ENCODE results near the gene ILRUN.
A peak's percentile ranks its signal among the peaks of the same experiment; 100 is the strongest.

Gene ILRUN

DNA sequence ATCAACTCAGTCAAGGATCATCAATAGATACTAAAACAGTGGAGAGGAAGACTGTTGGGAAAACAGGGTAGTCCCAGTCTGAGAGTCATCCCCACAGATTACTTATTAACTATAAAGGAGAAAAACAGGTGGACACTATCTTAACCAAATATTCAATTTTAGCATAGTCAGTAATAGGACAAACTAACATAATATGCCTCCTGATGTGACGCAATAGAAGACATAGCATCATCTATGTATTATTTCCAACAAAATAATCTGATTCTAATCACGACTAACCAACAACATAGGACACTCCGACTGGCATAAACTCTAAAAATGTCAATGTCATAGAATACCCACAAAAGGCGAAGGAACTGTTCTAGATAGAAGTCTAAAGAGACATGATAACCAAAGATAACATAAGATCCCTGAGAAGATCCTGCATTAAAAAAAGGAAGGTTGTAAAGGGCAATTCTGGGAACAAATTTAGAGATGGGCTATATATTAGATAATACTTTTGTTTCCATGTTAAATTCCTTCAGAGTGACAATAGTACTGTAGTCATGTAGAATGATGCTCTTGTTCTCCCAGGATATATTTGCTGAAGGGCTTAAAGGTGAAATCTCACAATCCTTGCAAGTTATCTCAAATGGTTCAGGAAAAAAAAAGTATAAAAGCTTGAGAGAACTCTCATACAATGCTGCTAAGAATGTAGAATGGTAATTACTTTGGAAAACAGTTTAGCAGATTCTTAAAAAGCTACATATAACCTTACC is 28.9 kb downstream of the ILRUN start:
- no peak overlapping the region for H3K4me2 ChIP-seq
- H2AFZ ChIP-seq (ENCODE audit: low read depth): no peak overlapping the region
- no peaks in the 10 kb centered on the region for H3K27me3 ChIP-seq (ENCODE audit: insufficient read depth, low read depth)
- TF ChIP-seq, protein P1, sequence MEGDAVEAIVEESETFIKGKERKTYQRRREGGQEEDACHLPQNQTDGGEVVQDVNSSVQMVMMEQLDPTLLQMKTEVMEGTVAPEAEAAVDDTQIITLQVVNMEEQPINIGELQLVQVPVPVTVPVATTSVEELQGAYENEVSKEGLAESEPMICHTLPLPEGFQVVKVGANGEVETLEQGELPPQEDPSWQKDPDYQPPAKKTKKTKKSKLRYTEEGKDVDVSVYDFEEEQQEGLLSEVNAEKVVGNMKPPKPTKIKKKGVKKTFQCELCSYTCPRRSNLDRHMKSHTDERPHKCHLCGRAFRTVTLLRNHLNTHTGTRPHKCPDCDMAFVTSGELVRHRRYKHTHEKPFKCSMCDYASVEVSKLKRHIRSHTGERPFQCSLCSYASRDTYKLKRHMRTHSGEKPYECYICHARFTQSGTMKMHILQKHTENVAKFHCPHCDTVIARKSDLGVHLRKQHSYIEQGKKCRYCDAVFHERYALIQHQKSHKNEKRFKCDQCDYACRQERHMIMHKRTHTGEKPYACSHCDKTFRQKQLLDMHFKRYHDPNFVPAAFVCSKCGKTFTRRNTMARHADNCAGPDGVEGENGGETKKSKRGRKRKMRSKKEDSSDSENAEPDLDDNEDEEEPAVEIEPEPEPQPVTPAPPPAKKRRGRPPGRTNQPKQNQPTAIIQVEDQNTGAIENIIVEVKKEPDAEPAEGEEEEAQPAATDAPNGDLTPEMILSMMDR (conservative IDR thresholded peaks at IDR 0.05; ENCODE audit: low read depth, low read length): no peak
- H3K4me3 ChIP-seq (IDR thresholded peaks at IDR 0.05; ENCODE audit: insufficient read depth, low read depth, low read length): no peak overlapping the region
- H3K27ac ChIP-seq: no peak overlapping the region
- no peaks in the 10 kb centered on the region for H4K20me1 ChIP-seq (ENCODE audit: insufficient read depth)
- no peaks in the 10 kb centered on the region for H3K36me3 ChIP-seq (ENCODE audit: insufficient read depth)
- H3K79me2 ChIP-seq (ENCODE audit: insufficient read depth, low read depth): peaks cover 95% of the 10 kb centered on the region
- peaks cover 59% of the 10 kb centered on the region for H3K4me1 ChIP-seq (ENCODE audit: low read depth, poor library complexity, severe bottlenecking)
- H3K9ac ChIP-seq: no peak overlapping the region

DNA sequence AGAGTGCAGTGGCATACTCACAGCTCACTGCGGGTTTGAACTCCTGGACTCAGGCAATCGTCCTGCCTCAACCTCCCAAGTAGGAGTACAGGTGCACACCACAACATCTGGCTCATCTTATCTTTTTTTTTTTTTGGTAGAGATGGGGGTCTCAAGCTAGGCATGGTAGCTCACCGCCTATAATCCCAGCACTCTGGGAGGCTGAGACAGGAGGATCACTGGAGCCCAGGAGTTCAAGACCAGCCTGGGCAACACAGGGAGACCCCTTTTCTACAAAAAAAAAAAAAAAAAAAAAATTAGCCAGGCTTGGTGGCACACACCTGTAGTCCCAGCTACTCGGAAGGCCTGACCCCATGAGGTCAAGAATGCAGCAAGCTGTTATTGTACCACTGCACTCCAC is 31.5 kb downstream of the ILRUN start:
- Histone ChIP-seq H3K27ac (peak overlapping the region; percentile 53; the same call in 1 of the 2 replicates), H4K20me1 (ENCODE audit: insufficient read depth) (no peaks in the 10 kb centered on the region), H3K79me2 (ENCODE audit: insufficient read depth, low read depth) (peaks cover 91% of the 10 kb centered on the region), H3K36me3 (ENCODE audit: insufficient read depth) (no peaks in the 10 kb centered on the region), H2AFZ (ENCODE audit: low read depth) (no peak overlapping the region), H3K4me1 (ENCODE audit: low read depth, poor library complexity, severe bottlenecking) (peaks cover 51% of the 10 kb centered on the region), H3K27me3 (ENCODE audit: insufficient read depth, low read depth) (no peaks in the 10 kb centered on the region), H3K4me2 (0 out of 2 replicates have a peak overlapping the region, but pooled peaks have one; percentile 44), H3K4me3 (IDR thresholded peaks at IDR 0.05; ENCODE audit: insufficient read depth, low read depth, low read length) (no peak overlapping the region), H3K9ac (no peak overlapping the region; the same call in 1 of the 2 replicates)
- TF ChIP-seq, protein P1 (conservative IDR thresholded peaks at IDR 0.05; ENCODE audit: low read depth, low read length): no peak

DNA sequence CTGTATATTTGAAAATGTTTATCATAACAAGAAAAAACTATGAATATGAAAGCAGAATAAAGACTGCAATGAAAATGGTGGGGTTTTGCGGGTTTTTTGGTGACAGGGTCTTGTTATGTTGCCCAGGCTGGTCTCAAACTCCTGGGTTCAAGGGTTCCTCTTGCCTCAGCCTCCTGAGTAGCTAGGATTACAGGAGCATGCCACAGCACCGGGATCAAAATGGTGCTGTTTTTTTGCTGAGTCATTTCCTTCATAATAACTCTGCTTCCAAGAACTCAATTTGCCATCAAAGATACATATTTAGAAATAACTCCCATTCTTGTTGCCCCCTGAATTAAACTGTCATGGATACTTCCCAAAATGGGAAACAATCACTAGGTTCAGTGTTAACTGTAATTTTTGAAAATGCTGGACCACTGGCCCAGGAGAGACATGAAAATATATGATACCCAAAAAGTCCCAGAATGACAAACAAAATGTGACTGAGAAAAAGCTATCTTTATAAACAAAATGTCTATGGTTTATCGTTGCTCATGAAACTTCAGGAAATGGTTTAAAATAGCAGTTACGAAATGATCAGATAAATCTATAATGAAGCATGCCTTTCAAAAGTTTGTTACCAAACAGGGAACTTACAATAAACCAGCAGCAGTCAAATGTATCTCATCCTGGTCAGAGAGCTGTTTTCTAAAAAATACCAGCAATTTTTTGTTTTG is 32.2 kb downstream of the ILRUN start:
- TF ChIP-seq, protein P1 (conservative IDR thresholded peaks at IDR 0.05; ENCODE audit: low read depth, low read length): no peak
- Histone ChIP-seq H4K20me1 (ENCODE audit: insufficient read depth) (no peaks in the 10 kb centered on the region), H3K36me3 (ENCODE audit: insufficient read depth) (no peaks in the 10 kb centered on the region), H3K4me1 (ENCODE audit: low read depth, poor library complexity, severe bottlenecking) (peaks cover 57% of the 10 kb centered on the region), H3K4me3 (IDR thresholded peaks at IDR 0.05; ENCODE audit: insufficient read depth, low read depth, low read length) (no peak overlapping the region), H2AFZ (ENCODE audit: low read depth) (no peak overlapping the region), H3K9ac (peak overlapping the region; percentile 32; the same call in 1 of the 2 replicates), H3K27me3 (ENCODE audit: insufficient read depth, low read depth) (no peaks in the 10 kb centered on the region), H3K79me2 (ENCODE audit: insufficient read depth, low read depth) (peaks cover 91% of the 10 kb centered on the region), H3K27ac (peak overlapping the region; percentile 53), H3K4me2 (peak overlapping the region; percentile 44; the same call in 1 of the 2 replicates)

DNA sequence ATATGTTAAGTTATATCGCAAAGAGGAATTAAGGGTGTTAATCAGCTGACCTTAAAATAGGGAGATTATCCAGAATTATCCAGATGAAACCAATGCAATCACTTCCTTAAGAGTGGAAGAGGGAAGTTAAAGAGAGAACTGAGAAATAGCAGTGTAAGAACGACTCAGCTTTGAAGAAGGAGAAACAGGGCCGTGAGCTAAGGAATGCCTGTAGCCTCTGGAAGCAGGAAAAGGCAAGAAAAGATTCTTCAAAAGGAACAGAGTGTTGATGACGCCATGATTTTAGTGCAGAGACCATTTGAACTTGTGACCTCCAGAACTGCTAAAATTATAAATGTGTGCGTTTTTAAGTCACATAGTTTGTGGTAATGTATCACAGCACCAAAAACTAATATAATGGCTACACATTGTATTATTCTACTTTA is 32.7 kb downstream of the ILRUN start:
- H3K9ac ChIP-seq: peak overlapping the region; percentile 32; the same call in 1 of the 2 replicates
- H3K27ac ChIP-seq: peak overlapping the region; percentile 53
- H4K20me1 ChIP-seq (ENCODE audit: insufficient read depth): no peaks in the 10 kb centered on the region
- H3K36me3 ChIP-seq (ENCODE audit: insufficient read depth): no peaks in the 10 kb centered on the region
- TF ChIP-seq, protein P1 (conservative IDR thresholded peaks at IDR 0.05; ENCODE audit: low read depth, low read length): no peak
- no peaks in the 10 kb centered on the region for H3K27me3 ChIP-seq (ENCODE audit: insufficient read depth, low read depth)
- peaks cover 63% of the 10 kb centered on the region for H3K4me1 ChIP-seq (ENCODE audit: low read depth, poor library complexity, severe bottlenecking)
- no peak overlapping the region for H2AFZ ChIP-seq (ENCODE audit: low read depth)
- H3K4me3 ChIP-seq (IDR thresholded peaks at IDR 0.05; ENCODE audit: insufficient read depth, low read depth, low read length): no peak overlapping the region
- H3K4me2 ChIP-seq: peak overlapping the region; percentile 44; the same call in 1 of the 2 replicates
- H3K79me2 ChIP-seq (ENCODE audit: insufficient read depth, low read depth): peaks cover 91% of the 10 kb centered on the region

Measured in KMS-11 (cell line).